ENCODE data around the gene SAE1. TPM values are rescaled to one million over a fixed set of nuclear protein-coding genes. Genes with fewer than 3 reads are reported as not detected.

The SAE1 gene
- total RNA-seq, 1 donor from 2014 or later, result 96.8 TPM

Other genes starting within 250 kb of the SAE1 start
- under 0.01 TPM in 1 of 2 replicates, not detected in the other for gene NPAS1, start 111.0 kb upstream of the SAE1 start, total RNA-seq
- gene TMEM160, start 82.2 kb upstream of the SAE1 start, total RNA-seq, result 29.0 and 29.6 TPM in 2 replicates
- gene ZC3H4, start 17.1 kb upstream of the SAE1 start, total RNA-seq, result 7.2 and 9.5 TPM in 2 replicates
- gene BBC3, start 100.4 kb downstream of the SAE1 start, total RNA-seq, result 16.5 and 21.4 TPM in 2 replicates
- 3.3 and 4.6 TPM in 2 replicates for gene CCDC9, start 125.7 kb downstream of the SAE1 start, total RNA-seq
- 0.65 and 1.2 TPM in 2 replicates for gene INAFM1, start 144.1 kb downstream of the SAE1 start, total RNA-seq
- not detected in 2 replicates for gene C5AR1, start 179.0 kb downstream of the SAE1 start, total RNA-seq
- gene C5AR2, start 201.3 kb downstream of the SAE1 start, total RNA-seq, result under 0.01 TPM in 2 replicates
- 4.1 and 5.2 TPM in 2 replicates for gene DHX34, start 218.5 kb downstream of the SAE1 start, total RNA-seq